Skeletal muscle cell (primary cell): Measurements from ENCODE around the gene ARHGAP30.
"Not testable (repeated sequence)": the region's sequence is repeated elsewhere in the genome, so short reads cannot be mapped to it uniquely, and the experiment has no call there.

ENCODE experiments used
- DNase-seq: peaks from one replicate; pipeline ENCODE4 v3.0.0-alpha.2; 2010; ENCODE audit warnings: low read depth
- H3K4me3 ChIP-seq: 2 replicates; pipeline ENCODE4 v1.5.1; 2011; ENCODE audit warnings: low read depth, mild to moderate bottlenecking, control low read depth, low read length, moderate library complexity

ARHGAP30 gene

DNA sequence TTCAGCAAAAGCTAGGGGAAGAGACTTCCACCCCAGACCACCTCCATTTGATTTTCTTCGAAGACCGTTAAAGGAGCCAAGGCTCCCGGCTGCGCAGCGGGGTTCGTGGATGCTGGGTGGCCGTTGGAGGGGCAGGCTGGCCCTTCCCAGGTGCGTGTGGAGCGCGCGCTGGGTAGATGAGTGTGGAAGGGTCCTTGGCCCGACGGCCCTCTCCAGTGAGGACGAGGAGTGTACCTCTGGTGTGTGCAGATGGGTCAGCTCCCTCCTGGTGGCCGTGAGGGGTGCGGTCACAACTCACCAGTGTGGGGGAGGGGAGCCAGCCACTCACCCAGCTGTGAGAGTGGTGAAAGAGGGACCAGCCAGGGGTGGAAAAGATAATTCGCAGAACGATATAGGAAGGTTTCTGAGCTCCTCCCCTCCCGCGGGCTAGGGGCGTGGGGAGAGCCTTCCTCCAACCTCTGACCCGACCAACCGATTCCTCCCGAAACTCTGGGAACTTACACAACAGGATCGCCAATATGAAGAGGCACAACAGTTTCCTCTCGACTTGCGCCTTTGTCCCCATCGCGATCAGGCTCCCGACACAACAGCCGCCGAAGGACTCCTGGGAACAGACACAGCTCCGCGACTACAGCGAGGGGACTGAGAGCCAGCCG, 49.1 kb downstream of the ARHGAP30 start, which contains the start of gene F11R:
Gene F11R (minus strand): TSS at position 644 of the 656 bp plus-strand sequence. CDS start 79 bp downstream, at position 565.
- no peak for DNase-seq
- H3K4me3 ChIP-seq, result peak within 1 kb of the TSS; percentile 49

DNA sequence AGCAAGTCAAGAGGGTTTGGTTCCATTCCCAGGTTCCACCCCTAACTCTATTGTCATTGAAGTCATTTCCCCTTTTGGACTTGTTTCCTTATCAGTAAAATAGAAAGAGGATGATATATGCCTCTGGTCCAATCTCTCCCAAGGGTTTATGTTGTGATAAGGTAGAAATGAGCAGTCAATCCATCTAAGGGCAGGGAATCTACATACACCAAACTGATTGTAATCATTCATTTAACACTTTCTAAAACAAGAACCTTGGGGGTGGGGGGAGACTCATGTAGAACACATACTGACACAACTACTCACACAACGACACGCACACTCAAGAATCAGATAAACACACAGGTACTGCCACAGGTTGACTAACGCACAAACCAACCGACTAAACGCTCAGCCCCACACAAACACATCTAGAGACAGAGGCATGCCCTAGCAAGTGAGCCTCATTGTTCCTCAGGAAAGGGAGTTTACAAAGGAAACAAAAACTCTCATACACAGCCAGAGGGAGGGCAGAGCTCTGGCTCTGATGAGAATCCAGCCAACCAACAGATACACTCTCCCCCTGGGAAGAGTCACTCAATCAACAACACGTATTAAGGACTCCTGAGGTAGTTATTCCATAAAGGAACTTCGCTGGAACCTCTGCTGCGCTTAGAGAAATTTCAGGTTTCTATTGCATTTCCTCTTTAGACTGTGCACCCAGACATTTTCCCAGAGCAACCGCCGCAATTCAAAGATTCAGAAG, 49.8 kb downstream of the ARHGAP30 start:
- DNase-seq, result no peak
- peak overlapping the region; percentile 49 for H3K4me3 ChIP-seq

- DNase-seq, H3K4me3 ChIP-seq: not testable (repeated sequence)
Measured at GRCh38 chr1:161019111-161019660, 50.5 kb downstream of the ARHGAP30 start.

GRCh38 chr1:161018631-161018930, 51.1 kb downstream of the ARHGAP30 start:
- DNase-seq, result no peak
- H3K4me3 ChIP-seq, result no peak overlapping the region

DNA sequence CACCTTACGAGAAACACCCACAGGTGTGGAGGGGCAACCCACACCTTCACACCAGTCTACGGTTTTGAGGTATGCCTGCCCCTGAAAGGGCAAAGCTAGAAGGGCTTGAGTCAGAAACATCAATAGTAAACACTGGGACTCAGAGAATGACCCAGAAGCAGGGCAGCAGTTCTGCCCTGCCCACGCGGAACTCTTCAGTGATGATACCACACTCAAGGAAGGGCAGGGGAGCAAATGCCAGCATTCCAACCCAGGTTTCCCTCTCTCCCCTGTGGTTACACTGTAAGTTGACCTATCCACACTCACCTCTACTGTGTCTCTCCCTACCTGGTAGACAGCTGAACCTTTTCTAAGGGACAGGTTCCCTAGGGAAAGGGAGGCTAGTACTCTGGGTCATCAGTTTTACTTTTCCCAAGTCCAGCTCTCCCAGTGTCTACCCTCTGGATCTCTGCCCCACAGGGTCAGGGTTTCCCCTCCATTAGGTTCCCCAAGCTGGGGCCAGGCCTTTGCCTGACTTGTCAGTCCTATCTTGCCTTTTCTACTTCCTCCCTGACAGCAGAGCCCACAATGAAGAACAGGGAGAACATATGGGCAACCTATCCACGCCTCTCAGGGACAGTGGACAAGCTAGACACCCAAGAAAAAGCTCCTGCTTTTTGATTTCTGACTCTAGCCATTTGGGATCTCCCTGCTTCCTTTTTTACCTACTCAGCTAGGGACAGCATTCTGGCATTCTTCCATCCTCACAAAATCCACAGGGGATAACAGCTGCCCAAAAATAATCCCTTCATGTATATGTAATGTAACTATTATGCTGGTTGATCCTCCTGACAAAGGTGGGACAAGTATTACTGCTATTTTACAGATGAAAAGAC, 51.7 kb downstream of the ARHGAP30 start:
- no peak for DNase-seq
- no peak overlapping the region for H3K4me3 ChIP-seq

DNA sequence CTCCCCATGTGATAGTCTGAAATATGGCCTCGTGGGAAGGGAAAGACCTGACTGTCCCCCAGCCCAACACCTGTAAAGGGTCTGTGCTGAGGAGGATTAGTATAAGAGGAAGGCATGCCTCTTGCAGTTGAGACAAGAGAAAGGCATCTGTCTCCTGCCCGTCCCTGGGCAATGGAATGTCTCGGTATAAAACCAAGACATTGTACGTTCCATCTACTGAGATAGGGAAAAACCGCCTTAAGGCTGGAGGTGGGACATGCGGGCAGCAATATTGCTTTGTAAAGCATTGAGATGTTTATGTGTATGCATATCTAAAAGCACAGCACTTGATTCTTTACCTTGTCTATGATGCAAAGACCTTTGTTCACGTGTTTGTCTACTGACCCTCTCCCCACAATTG, 52.5 kb downstream of the ARHGAP30 start:
- not testable (repeated sequence) for DNase-seq, H3K4me3 ChIP-seq

DNA sequence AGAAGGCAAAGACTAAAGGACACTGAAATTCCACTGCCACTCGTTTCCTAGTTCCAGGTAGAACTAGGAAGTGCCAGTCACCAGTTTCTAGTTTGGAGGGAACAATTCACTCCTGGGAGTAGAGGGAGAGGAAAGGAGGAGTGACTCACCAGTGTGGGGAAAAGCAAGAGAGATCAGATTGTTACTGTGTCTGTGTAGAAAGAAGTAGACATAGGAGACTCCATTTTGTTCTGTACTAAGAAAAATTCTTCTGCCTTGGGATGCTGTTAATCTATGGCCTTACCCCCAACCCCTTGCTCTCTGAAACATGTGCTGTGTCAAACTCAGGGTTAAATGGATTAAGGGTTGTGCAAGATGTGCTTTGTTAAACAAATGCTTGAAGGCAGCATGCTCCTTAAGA, 53.0 kb downstream of the ARHGAP30 start:
- not testable (repeated sequence) for DNase-seq, H3K4me3 ChIP-seq

DNA sequence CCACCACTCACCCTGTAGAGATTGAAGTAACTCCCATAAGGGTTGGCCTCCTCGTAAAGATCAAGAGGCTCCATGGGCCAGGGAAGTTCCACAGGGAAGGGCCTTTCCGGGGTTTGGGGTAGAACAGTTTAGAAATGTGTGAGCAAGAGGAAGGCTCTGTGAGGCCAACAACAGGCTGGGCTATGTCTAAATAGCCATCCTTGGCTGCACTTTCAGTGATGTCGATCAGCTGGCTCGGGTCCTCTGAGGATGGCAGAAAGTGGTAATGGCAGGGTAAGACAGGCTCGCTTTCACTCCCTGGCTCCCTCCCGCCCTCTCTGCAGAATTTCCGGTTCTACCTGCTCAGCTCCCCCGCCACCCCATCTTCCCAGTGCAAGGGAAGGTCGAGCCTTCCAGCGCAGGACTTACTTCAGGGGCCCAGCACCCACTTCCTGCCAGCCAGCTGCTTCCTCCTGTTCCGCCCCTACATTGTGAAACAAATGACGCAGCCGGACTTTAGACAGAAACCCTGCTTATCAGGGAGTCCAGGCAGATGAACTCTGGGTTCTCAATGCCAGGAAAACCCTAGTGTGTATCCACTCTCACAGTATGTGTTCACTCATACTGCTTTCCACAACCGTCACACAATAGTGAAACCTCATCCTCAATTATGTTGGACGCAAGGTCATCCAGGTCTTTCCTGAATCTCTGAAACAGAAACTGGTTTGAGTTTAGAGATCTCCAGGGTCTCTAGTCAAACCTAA, 56.0 kb downstream of the ARHGAP30 start:
- DNase-seq, result peak; percentile 45
- no peak overlapping the region for H3K4me3 ChIP-seq

- no peak for DNase-seq
Measured at GRCh38 chr1:161013131-161013487, 56.6 kb downstream of the ARHGAP30 start.

DNA sequence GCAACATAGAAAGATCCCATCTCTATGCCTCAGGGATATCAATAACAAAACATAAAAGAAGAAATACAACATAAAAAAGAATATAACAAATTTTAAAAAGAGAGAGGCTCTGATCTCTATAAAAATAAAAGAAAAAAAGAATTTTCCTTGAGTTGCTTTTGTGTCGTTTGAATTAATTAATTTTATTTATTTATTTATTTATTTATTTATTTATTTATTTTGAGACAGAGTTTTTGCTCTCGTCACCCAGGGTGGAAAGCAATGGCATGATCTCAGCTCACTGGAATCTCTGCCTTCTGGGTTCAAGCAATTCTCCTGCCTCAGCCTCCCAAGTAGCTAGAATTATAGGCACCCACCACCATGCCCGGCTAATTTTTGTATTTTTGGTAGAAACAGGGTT, 57.3 kb downstream of the ARHGAP30 start:
- DNase-seq, result no peak
- no peak overlapping the region for H3K4me3 ChIP-seq

More at GRCh38 chr1:161013131-161013487, 56.6 kb downstream of the ARHGAP30 start:
- H3K4me3 ChIP-seq, result no peak overlapping the region

DNA sequence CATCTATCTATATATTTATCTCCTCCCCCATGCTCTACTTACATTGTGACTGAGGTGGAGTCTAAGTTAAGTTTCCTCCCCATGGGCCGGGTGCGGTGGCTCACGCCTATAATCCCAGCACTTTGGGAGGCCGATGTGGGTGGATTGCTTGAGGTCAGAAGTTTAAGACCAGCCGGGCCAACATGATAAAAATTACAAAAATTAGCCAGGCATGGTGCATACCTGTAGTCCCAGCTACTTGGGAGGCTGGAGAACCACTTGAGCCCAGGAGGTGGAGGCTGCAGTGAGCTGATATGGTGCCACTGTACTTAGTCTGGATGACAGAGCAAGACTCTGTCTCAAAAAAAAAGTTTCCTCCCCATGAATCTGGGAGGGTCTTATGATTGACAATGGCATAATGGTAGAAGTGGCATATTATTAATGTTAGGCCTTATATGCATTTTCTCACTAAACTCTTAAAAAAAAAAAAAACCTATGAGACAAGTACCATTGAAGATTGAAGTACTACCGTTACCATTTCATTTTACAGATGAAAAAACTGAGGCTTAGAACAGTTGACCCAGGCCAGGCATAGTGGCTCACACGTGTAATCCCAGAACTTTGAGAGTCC, 60.0 kb downstream of the ARHGAP30 start:
- H3K4me3 ChIP-seq, result no peak overlapping the region
- DNase-seq, result no peak

- no peak overlapping the region for H3K4me3 ChIP-seq
- DNase-seq, result no peak
Measured at GRCh38 chr1:161008869-161009510, 60.7 kb downstream of the ARHGAP30 start.

- H3K4me3 ChIP-seq, result no peak overlapping the region
- DNase-seq, result no peak
Measured at GRCh38 chr1:161007369-161007768, 62.3 kb downstream of the ARHGAP30 start.

- H3K4me3 ChIP-seq, result no peak overlapping the region
- no peak for DNase-seq
Measured at GRCh38 chr1:161006563-161006962, 63.1 kb downstream of the ARHGAP30 start.

GRCh38 chr1:161001525-161001924, 68.2 kb downstream of the ARHGAP30 start:
- no peak for DNase-seq
- no peak overlapping the region for H3K4me3 ChIP-seq

DNA sequence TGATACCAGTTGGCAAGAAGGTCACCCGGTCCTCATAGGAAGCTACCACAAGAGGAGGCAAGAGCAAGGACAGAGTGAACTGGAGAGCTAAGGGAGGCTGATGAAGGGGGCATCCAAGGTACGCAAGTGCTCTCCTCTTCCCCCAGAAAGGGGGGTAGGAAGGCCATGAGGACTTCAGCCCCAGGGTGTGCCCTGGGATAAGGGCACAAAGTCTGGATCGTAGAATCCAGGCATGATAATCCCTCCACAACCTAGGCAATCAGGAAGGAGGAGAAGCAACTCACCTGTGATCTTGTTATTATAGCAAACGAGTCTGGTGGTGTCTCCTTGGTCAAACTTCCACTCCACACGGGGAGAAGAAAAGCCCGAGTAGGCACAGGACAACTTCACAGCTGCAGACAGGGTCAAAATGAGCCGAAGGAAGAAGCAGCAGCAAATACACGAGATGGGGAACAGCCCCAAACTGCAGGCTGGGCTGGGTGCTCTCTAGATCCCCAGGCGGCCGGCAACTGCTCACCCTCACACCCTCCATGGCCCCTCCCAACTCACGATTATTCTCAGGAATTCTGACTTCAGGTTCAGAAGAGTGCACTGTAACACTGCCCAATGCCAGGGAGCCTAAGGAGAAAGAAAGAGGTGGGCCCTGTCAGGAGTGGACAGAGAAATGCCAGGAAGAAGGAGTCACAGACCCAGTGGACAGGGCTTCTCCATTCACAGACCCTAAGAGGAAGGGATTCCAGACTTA, 68.8 kb downstream of the ARHGAP30 start:
- no peak for DNase-seq
- no peak overlapping the region for H3K4me3 ChIP-seq

- no peak overlapping the region for H3K4me3 ChIP-seq
- no peak for DNase-seq
Measured at GRCh38 chr1:160999376-160999775, 70.3 kb downstream of the ARHGAP30 start.
